NCI-H2171 treated with DMSO at 0.1 percent for 48 hours (cell line): Measurements from ENCODE around the gene MTR.
"Not testable (repeated sequence)": the region's sequence is repeated elsewhere in the genome, so short reads cannot be mapped to it uniquely, and the experiment has no call there.

Experiments used
- DNase-seq: peaks from one replicate; lab custom pipeline; 2025; lab: John Stamatoyannopoulos, UW

The MTR gene

DNA sequence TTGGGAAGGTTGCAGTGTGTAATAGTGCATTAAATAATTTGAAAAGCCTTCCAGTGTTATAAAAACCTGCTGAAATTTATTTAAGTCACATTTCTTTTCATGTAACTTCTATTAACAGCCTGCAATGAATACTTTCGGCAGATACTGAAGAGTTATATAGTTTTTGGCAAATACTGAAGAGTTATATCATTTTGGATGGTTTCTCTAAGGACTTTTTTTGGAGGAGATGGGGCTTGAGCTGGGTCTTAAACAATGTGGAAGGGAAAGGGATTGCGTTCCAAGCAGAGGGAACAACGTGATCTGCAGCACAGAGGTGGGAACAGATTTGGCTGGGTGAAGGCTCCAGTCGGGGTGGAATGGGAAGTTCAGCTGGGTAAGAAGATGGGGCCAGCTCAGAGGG, 39.8 kb downstream of the MTR start:
- no peak for DNase-seq

DNA sequence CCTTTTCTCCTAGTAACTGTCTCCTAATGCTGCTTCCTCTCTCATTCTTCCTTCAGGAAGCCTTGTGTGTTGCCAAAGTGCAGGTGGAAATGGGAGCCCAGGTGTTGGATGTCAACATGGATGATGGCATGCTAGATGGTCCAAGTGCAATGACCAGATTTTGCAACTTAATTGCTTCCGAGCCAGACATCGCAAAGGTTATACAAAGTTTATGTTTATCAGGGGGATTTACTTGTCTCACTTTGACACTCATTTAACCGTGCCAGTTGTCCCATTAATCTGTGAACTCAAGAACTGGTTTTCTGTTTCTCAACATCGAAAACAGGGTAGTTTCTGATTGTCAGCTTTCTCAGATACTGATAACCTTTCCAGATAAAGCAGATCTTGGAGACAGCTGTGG, 40.4 kb downstream of the MTR start:
- no peak for DNase-seq

DNA sequence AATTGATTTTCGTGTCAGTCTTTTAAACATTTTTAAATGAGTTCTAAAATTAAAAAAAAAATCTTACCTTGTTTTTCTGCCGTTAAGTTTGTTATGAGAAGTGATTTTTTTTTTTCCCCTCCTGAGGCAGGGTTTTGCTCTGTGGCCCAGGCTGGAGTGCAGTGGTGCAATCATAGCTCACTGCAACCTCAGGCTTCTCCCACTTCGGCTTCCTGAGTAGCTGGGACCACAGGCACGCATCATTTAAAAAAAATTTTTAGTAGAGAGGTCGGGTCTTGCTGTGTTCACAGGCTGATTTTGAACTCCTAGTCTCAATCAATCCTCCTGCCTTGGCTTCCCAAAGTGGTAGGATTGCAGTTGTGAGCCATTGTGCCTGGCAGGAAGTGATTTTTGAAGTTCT, 41.1 kb downstream of the MTR start:
- no peak for DNase-seq

DNA sequence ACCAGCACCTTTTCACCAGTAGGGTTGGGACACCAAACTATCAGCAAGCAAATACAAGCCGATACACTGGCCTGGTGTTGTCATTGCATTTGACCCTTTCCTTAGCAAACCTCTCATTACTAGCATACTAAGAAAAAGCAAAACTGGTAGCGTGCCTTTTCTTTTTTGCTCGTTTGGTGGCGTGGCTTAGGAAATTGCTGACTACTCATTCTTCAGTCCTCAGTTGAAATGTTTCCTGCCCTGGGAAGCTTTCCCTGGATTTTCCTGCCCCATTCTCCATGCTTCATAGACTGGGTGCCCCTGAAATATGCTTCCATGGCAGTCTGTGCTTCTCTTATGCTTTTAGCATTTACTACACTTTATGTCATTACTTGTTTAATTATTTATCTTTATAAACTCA, 42.0 kb downstream of the MTR start:
- DNase-seq = no peak

DNA sequence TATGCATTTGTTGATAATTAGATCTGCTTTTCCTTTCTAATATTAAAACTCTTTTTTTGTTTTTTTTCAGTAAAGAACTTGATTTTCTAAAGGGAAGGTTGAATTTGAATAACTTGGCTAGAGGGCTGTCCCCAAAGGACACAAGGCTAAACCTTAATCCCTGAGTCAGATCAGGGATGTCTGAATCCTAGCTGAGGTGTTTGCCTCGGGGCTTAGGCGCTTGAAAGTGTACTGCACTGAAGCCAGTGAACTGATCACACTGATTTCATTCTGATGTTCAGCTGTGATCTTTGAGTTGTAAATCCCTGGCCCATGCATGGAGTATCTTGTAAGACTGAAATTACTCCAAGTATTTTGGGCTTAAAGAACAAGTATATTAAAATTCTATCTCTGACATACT, 42.8 kb downstream of the MTR start:
- DNase-seq = no peak

DNA sequence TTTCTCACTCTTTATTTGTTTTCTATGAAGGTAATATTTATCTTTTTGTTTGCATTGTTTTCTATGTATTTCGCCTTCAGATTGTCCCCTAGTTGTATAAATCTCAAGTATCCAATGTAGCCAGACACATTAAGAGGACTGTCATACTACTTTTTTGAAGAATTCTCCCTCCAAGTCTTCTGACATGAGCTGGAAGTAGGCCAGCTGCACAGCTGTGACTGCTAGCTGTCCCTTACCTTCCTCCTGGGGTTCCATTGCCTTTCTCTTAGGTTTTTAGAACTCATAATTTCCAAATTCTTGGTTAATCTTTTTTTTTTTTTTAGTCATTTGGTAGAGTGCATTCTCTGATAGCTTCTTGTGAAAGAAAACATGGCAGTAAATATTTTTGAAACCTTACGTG, 46.2 kb downstream of the MTR start:
- no peak for DNase-seq

DNA sequence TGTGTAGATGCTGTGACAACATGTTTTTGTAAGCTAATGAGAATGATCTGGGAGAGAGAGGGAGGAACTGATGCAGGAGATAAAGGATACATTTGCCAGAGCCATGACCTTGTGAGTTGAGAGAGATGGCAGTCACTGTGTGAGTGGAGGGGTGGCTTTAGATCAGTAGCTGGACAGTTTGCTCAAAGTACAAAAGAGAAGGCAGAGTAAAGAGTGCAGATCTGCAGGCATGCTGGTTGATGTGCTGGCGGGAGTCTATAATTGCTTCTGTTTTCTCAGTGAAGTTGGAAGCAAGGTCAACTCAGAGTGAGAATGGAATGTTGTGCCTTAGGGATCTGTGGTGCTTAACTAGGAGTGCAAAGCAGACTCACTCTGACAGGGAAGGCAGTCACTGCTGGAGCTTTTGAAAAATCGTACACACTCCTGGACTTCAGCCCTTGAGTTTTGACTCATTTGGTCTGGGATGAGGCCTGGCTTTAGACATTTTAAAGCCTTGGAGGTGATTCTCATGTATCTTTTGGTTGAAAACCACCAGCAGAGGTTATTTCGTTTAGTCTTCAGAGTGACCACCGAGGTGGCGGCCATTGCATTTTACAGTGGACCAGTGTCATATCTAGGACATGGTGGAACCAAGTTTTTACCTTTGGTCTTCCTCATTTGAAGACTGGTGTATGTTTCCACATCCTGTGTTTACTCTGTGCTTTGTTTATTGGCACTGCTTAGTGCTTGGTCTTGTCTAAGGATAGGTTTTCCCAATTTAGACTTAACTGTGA, 49.6 kb downstream of the MTR start:
- DNase-seq = no peak

DNA sequence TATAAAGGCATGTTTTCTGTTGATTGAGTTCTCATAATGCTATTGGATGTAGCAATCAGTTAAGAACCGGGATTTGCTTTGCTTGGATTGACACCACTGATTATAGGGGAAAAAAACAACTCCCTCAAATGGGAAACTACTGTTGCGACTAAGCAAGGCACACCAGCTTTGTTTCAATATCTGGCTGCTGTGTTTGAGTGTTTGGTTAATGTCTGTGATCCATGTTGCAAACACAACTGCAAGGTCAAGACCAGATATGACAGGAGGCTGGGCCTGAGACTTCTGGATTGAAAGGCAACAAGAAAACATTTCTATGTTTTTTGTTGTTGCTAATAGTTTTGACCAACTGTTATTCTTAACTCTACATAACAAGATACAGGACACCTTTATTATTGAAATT, 50.7 kb downstream of the MTR start:
- DNase-seq = no peak

DNA sequence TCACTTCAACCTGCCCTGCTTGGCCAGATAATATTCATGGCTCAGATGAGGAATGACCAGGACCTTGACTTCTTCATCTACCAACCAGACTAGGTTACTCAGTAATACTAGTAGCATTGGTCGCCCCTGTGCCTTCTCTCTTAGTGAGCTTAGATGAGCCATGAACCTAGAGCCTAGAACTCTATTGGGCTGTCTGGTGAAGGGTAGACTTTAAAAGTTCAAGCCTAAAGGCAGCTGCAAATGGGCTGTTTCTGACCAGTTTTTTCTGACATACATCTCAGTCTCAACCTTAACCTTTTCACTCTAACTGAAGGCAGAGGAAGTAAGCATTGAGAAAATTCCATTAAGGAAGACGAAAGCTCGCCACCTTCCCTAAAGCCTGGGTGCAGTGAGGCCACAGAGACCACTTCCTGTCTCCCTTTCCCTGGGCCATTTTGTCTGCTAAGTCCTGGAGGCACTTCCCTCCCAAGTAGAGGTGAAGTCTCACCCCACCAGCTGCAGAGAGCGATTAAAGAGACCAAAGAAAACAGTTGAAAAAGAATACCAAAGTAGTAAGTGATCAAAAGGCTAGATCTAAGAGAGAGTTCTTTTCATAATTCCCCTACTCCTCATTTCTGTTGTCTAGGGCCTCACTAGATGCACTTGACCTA, 53.3 kb downstream of the MTR start:
- DNase-seq = no peak

DNA sequence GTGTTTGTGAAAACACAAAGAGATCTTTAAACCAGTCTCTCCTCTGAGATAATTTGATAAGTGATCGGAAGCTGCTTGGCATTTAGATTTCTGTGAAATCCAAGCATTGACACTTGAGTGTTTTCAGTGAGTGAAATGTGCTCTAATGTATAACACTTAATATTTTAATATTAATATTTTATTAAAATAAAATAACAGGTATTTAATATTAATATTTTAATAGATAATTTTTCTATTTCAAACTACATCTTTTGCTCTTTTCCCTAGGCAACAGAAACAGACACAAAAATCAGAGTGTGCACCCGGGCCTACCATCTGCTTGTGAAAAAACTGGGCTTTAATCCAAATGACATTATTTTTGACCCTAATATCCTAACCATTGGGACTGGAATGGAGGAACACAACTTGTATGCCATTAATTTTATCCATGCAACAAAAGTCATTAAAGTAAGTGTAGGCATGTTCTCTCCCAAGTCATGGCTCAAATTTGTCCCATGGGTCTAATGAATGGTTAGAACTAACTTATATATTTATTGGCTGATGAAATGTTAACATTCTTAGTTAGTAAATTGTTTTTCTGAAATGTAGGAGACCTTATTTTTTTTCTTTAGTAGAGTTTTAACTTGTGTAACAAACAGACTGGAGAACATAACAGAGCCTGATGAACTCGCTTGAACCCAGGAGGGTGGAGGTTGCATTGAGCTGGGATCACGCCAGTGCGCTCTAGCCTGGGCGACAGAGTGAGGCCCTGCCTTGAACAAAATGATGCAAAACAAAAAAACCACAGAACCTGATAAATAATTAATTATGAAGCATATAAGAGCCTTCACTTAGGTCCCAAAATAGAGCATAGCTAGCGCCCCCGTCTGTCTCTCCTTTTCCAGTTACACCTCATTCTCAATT, 55.2 kb downstream of the MTR start:
- DNase-seq = peak; percentile 9

DNA sequence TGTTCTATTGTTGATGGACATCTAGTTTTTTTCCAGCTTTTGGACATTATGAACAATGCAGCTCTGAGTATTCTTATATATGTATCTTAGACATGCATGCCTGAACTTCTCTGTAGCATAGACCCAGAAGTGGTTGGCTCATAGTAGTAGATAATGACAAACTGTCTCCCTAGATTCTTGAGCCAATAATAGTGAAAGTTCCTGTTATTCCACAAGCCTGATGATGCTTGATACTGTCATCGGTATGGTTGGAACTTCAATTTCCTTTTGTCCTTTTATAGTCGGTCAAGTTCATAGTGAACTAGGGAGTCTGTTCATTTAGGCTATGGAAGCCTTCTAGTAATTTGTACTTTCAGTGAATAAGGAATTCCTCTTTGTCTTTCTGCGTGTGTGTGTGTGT, 56.8 kb downstream of the MTR start:
- DNase-seq = no peak

DNA sequence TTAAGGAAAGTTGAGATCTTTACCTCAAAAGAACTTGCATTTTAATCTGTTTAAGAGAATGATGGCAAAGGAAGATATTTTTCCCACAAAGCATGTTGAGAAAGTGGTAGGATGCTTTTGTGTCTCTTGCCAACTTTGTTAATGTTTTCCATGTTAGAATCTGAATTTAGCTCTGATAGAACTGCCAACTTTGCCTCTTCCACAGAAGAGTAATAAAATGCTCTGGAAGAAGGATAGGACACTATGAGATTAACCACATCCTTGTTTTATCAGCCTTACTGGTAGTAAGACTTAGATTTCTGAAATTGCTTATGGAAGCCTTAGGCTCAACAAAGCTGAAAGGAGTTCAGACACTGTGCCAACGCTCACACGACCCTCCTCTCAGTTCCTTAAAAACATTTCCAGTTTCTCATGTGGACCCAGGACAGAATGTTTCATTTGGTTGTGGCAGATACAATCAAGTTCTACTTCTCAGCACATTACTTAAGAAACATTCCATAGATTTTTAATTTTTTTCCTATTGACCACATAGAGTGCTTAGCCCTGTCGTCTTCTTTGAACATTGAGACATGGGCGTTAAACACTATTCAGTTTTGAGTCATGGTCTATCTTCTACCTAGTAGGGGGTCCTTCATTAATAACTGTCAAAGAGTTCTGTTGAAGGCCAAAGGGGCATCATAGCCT, 59.0 kb downstream of the MTR start:
- DNase-seq = no peak

DNA sequence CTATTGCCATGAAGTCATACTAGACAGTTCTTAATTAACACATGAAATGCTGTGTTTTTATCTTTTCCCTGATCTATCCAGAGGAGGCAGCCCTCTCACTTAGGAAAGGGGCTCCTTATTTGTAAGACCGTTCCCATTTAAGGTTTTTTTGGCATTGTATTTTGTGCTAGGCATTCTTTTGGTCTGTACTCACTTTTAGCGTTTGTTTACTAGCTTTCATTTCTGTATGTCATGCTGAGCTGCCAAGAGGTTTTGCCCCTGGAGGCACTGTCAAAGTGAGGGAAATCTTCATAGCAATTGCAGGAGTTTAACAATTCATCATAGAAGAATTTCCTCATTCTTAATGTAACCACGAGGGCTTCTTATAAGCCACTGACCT, 59.5 kb downstream of the MTR start:
- no peak for DNase-seq

DNA sequence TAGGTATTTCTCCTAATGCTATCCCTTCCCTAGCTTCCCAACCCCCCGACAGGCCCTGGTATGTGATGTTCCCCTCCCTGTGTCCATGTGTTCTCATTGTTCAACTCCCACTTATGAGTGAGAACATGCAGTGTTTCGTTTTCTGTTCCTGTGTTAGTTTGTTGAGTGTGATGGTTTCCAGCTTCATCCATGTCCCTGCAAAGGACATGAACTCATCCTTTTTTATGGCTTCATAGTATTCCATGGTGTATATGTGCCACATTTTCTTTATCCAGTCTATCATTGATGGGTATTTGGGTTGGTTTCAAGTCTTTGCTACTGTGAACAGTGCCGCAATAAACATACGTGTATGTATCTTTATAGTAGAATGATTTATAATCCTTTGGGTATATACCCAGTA, 61.6 kb downstream of the MTR start:
- DNase-seq = not testable (repeated sequence)

DNA sequence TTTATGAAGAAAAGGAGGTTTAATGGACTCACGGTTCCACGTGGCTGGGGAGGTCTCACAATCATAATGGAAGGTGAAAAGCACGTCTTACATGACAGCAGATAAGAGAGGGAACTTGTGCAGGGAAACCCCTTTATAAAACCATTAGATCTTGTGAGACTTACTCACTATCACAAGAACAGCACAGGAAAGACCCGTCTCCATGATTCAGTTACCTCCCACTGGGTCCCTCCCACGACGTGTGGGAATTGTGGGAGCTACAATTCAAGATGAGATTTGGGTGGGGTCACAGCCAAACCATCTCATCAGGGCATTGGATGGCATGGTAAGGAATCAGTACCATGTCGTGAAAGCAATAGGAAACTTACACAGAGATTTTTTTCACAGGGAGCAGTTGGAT, 63.1 kb downstream of the MTR start:
- no peak for DNase-seq

DNA sequence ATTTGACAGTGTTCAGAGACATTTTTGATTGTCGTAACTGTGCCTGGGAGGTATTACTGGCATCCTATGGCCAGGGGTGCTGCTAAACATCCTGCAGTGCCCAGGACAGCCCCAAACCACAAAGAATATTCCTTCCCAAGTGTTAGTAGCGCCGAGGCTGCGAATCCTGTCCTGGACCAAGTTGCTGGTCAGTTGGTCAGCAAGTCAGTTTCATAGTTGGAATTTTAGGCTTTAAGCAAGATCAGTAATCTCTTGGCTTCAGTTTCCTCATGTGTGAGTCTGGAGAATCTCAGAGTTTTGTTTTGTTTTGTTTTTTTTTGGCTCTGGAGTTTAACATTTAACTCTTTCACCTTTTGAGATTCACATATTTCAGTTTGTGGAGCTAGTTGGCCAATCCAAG, 65.0 kb downstream of the MTR start:
- no peak for DNase-seq

DNA sequence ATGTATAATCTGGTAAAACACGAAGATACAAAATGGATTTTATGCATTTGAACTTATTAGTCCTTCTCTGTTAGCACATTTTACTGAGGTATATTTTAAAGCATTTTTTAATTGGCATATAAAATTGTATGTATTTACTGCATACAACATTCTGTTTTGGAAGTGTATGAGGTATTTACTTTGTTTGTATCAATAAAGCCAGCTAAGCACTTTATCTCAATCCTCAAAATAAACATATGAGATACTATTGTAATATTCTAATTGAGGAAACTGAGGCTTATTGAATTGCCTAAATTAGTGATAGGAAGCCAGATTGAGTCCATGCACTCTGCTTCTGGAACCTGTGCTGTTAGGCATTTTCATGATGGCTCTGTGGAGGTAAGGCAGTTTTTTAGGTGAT, 65.6 kb downstream of the MTR start:
- DNase-seq = no peak

DNA sequence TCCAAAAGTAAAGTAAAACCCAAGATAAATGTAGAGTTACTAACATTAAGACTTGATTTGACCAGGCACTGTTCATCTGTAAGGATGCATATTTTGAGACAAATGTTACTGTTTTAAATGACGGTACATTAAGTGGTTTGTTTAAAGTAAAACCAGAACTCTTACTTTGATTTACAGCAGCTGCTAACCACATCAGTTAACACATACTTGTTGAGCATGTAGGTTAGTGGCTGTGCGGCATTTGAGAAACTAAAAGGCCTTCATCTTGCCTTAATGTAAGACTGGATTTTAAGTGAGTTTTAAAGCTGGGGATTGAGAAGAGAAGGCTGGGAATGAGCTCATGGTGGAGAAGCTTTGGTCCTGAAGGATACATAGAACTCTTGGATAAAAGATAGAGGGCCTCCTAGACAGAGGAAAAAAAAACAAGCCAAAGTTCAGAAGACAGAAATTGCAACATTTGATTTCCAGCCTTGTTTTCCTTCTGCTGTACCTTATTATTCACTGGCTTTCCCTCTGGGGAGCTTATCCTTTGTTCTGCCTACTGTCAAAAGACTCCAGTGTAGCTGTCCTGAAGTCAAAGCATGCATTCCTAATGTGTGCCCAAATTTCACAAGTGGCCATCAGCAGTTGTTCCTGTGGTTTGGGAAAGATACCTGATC, 66.6 kb downstream of the MTR start:
- no peak for DNase-seq

DNA sequence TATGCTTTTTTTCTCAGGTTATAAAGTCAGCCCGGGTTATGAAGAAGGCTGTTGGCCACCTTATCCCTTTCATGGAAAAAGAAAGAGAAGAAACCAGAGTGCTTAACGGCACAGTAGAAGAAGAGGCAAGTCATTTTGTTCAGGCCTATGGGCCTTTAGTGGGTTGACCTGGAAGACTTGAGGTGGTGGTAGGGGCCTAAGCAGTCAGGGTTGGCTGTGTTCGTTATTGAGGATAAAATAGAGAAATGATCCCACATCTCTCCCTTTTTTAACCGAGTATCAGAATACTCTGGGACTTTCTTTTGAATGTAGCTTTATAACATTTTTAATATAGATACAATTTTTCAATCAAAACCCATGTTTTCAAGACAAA, 67.1 kb downstream of the MTR start:
- no peak for DNase-seq

DNA sequence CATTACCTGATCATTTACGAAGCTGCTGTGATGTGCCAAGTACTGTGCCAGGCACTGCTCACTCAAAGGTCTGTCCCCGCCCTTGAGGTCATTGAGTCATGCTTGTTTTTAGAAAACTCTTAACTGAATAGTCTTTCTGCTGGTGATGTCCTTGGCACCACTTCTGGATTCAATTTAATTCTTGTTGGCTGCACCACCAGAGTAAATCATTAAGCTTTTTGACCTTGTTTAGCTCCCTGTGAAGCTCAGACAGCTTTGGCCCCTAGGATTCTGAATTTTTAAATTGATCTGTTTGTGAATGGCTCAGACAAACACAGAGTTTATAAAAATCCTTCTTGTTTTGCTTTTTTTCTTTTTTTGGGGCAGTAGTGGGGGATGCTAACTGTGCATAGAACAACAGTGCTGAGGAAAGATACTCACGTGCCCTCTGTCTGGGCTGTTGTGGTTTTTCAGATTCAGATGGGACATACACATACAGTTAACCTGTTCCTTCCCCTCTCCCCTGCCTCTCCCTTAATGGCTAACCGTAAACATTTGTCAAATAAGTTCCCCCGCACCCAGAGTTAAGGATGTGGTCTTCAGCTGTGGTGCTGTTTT, 67.6 kb downstream of the MTR start:
- DNase-seq = no peak

DNA sequence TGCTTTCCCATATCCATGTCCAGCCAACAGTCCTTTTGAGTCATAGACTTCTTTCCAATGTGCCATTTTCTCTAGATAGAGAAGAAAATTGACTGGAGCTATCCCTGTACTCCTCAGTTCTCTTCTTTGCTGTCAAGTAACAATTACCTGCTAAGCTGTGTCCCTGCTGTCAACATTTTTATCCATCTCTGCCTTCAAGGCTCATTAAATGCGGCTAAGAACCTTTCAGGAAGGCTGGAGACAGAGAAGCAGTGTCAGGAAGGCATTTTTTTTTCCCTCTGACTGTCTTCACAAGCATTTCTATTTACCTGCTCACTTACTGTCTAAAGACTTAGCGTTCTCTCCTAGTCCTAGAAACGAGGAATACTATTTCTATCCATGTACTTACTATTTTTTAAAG, 69.1 kb downstream of the MTR start:
- no peak for DNase-seq
